SK-N-SH treated with all-trans-retinoic acid at 6 μM for 48 hours (cell line): Measurements from ENCODE around the gene RAB42.

Experiments
- ATAC-seq: fragments of 200-7000 bp; cut with Tn5 transposase; 3 replicates; pipeline ENCODE4 v1.9.1; 2020; ENCODE audit warnings: mild to moderate bottlenecking, moderate library complexity
- ARNTL ChIP-seq: fragments of 450-650 bp; formaldehyde crosslinking; IDR thresholded peaks from 2 replicates; pipeline ENCODE4 v1.5.0; 2020; ENCODE audit warnings: low read depth, mild to moderate bottlenecking, moderate library complexity, borderline replicate concordance
- CSDC2 ChIP-seq: fragments of 250-450 bp; sonication (Bioruptor Pico); IDR thresholded peaks from 2 replicates; pipeline ENCODE4 v1.5.0; 2020; ENCODE audit warnings: mild to moderate bottlenecking, moderate library complexity
- ESRRG ChIP-seq: fragments of 250-450 bp; sonication (Bioruptor Pico); IDR thresholded peaks from 2 replicates; pipeline ENCODE4 v1.6.1; 2021; ENCODE audit warnings: mild to moderate bottlenecking
- GLIS3 ChIP-seq: fragments of 250-450 bp; sonication (Bioruptor Pico); IDR thresholded peaks from 2 replicates; pipeline ENCODE4 v1.5.0; 2020; ENCODE audit warnings: mild to moderate bottlenecking, moderate library complexity
- ISL1 ChIP-seq: fragments of 250-450 bp; sonication (Bioruptor Pico); IDR thresholded peaks from 2 replicates; pipeline ENCODE4 v2.1.2; 2022; ENCODE audit warnings: mild to moderate bottlenecking, moderate library complexity
- OSR1 ChIP-seq: fragments of 250-450 bp; sonication (Bioruptor Pico); IDR thresholded peaks from 2 replicates; pipeline ENCODE4 v1.8.0; 2022; ENCODE audit warnings: moderate library complexity, mild to moderate bottlenecking, inconsistent platforms
- PPARA ChIP-seq: fragments of 250-450 bp; sonication (Bioruptor Pico); IDR thresholded peaks from 2 replicates; pipeline ENCODE4 v1.5.0; 2020; ENCODE audit warnings: mild to moderate bottlenecking, borderline replicate concordance
- RARB ChIP-seq: fragments of 250-450 bp; sonication (Bioruptor Pico); IDR thresholded peaks from 2 replicates; pipeline ENCODE4 v1.8.0; 2021; ENCODE audit warnings: mild to moderate bottlenecking, moderate library complexity
- SNAI2 ChIP-seq: fragments of 250-450 bp; sonication (Bioruptor Pico); IDR thresholded peaks from 2 replicates; pipeline ENCODE4 v1.5.0; 2020; ENCODE audit warnings: mild to moderate bottlenecking, moderate library complexity
- TOX ChIP-seq: fragments of 250-450 bp; sonication (Bioruptor Pico); IDR thresholded peaks from 2 replicates; pipeline ENCODE4 v1.8.0; 2021; ENCODE audit warnings: mild to moderate bottlenecking, moderate library complexity, borderline replicate concordance
- ZC3H10 ChIP-seq: fragments of 250-450 bp; sonication (Bioruptor Pico); IDR thresholded peaks from 2 replicates; pipeline ENCODE4 v1.5.1; 2021; ENCODE audit warnings: mild to moderate bottlenecking, moderate library complexity
- ZFP3 ChIP-seq: fragments of 250-450 bp; sonication (Bioruptor Pico); IDR thresholded peaks from 2 replicates; pipeline ENCODE4 v1.5.0; 2020; ENCODE audit warnings: mild to moderate bottlenecking, moderate library complexity
- ZFP30 ChIP-seq: fragments of 450-650 bp; formaldehyde crosslinking; IDR thresholded peaks from 2 replicates; pipeline ENCODE4 v1.5.0; 2022; ENCODE audit warnings: mild to moderate bottlenecking, moderate library complexity
- ZNF565 ChIP-seq: fragments of 450-650 bp; formaldehyde crosslinking; conservative IDR thresholded peaks from 2 replicates; pipeline ENCODE4 v1.5.0; 2020; ENCODE audit warnings: low read depth, mild to moderate bottlenecking, moderate library complexity
- ZNF70 ChIP-seq: fragments of 450-650 bp; formaldehyde crosslinking; IDR thresholded peaks from 2 replicates; pipeline ENCODE4 v1.5.0; 2020; ENCODE audit warnings: mild to moderate bottlenecking, moderate library complexity
- ZNF8 ChIP-seq: fragments of 450-650 bp; formaldehyde crosslinking; IDR thresholded peaks from 2 replicates; pipeline ENCODE4 v1.5.0; 2020; ENCODE audit warnings: mild to moderate bottlenecking, moderate library complexity
- TF ChIP-seq, protein P1 (sequence below): fragments of 250-450 bp; sonication (Bioruptor Pico); IDR thresholded peaks from 2 replicates; pipeline ENCODE4 v1.5.1; 2020; ENCODE audit warnings: low read depth, mild to moderate bottlenecking, moderate library complexity
- TF ChIP-seq, protein P2 (sequence below): fragments of 250-450 bp; sonication (Bioruptor Pico); IDR thresholded peaks from 2 replicates; pipeline ENCODE4 v1.8.0; 2021; ENCODE audit warnings: low read depth, mild to moderate bottlenecking, moderate library complexity, borderline replicate concordance
- TF ChIP-seq, protein P3 (sequence below): fragments of 250-450 bp; sonication (Bioruptor Pico); IDR thresholded peaks from 2 replicates; pipeline ENCODE4 v1.5.0; 2020; ENCODE audit warnings: mild to moderate bottlenecking, moderate library complexity

Gene RAB42

DNA sequence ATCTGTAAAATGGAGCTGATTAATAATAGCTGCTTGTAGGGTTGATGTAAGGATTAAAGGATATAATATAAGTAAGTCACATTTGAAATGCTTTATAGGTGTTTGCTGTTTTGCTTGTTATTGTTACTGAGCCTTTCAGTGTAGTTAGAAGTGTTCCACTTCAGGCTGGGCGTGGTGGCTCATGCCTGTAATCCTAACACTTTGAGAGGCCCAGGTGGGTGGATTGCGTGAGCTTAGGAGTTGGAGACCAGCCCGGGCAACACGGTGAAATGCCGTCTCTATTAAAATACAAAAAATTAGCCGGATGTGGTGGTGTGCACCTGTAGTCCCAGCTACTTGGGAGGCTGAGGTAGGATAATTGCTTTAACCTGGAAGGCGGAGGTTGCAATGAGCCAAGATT, 27.0 kb upstream of the RAB42 start:
- no peak for ATAC-seq
- TF ChIP-seq ZNF565 (no peak), ZNF8 (CRISPR knock-in tag) (no peak), CSDC2 (no peak), RARB (CRISPR knock-in tag) (no peak), ZC3H10 (no peak), ARNTL (CRISPR knock-in tag) (no peak), GLIS3 (CRISPR knock-in tag) (no peak), ZFP3 (CRISPR knock-in tag) (no peak), ISL1 (CRISPR knock-in tag) (no peak)
- TF ChIP-seq, protein P1, sequence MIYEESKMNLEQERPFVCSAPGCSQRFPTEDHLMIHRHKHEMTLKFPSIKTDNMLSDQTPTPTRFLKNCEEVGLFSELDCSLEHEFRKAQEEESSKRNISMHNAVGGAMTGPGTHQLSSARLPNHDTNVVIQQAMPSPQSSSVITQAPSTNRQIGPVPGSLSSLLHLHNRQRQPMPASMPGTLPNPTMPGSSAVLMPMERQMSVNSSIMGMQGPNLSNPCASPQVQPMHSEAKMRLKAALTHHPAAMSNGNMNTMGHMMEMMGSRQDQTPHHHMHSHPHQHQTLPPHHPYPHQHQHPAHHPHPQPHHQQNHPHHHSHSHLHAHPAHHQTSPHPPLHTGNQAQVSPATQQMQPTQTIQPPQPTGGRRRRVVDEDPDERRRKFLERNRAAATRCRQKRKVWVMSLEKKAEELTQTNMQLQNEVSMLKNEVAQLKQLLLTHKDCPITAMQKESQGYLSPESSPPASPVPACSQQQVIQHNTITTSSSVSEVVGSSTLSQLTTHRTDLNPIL: no peak
- TF ChIP-seq, protein P2, sequence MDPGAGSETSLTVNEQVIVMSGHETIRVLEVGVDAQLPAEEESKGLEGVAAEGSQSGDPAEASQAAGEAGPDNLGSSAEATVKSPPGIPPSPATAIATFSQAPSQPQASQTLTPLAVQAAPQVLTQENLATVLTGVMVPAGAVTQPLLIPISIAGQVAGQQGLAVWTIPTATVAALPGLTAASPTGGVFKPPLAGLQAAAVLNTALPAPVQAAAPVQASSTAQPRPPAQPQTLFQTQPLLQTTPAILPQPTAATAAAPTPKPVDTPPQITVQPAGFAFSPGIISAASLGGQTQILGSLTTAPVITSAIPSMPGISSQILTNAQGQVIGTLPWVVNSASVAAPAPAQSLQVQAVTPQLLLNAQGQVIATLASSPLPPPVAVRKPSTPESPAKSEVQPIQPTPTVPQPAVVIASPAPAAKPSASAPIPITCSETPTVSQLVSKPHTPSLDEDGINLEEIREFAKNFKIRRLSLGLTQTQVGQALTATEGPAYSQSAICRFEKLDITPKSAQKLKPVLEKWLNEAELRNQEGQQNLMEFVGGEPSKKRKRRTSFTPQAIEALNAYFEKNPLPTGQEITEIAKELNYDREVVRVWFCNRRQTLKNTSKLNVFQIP: no peak

DNA sequence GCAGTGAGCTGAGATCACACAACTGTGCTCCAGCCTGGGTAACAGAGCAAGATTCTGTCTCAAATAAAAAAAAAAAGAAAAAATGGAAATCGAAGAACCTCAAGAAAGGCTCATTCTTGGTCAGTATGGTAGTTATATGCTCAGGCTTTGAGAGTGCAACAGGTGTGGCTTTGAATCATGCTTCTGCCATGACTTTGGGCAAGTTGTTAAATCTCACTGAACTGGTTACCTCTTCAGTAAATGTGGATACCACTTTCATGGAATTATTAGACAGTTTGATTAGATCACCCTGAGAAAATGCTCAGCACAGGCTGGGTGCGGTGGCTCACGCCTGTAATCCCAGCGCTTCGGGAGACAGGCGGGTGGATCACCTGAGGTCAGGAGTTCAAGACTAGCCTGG, 26.3 kb upstream of the RAB42 start:
- ATAC-seq: no peak
- TF ChIP-seq, protein P3, sequence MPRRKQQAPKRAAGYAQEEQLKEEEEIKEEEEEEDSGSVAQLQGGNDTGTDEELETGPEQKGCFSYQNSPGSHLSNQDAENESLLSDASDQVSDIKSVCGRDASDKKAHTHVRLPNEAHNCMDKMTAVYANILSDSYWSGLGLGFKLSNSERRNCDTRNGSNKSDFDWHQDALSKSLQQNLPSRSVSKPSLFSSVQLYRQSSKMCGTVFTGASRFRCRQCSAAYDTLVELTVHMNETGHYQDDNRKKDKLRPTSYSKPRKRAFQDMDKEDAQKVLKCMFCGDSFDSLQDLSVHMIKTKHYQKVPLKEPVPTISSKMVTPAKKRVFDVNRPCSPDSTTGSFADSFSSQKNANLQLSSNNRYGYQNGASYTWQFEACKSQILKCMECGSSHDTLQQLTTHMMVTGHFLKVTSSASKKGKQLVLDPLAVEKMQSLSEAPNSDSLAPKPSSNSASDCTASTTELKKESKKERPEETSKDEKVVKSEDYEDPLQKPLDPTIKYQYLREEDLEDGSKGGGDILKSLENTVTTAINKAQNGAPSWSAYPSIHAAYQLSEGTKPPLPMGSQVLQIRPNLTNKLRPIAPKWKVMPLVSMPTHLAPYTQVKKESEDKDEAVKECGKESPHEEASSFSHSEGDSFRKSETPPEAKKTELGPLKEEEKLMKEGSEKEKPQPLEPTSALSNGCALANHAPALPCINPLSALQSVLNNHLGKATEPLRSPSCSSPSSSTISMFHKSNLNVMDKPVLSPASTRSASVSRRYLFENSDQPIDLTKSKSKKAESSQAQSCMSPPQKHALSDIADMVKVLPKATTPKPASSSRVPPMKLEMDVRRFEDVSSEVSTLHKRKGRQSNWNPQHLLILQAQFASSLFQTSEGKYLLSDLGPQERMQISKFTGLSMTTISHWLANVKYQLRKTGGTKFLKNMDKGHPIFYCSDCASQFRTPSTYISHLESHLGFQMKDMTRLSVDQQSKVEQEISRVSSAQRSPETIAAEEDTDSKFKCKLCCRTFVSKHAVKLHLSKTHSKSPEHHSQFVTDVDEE (CRISPR knock-in tag): no peak
- no peak for TF ChIP-seq RARB (CRISPR knock-in tag)
- TF ChIP-seq, protein P2: no peak
- TF ChIP-seq SNAI2 (CRISPR knock-in tag): no peak
- no peak for TF ChIP-seq ARNTL (CRISPR knock-in tag)

DNA sequence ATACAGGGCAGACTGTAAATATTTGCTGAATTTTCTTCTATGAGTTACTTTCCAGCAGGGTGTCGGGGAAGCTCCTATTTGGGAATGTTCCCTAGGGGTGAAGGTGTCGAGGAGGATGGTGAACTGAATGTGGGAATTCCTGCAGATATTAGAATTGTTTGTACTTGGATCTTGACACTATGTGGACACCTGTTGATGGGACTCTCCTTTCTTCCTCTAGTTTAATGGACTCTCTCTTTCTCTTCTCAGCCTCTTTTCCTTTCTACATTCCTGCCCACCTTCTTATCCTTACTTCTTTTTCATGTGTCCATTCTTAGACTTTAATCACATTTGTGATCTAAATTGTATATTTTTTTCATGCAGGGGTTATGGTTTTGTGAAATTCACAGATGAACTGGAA, 25.1 kb upstream of the RAB42 start:
- TF ChIP-seq ZFP30 (CRISPR knock-in tag): no peak
- TF ChIP-seq ESRRG (CRISPR knock-in tag): no peak
- no peak for TF ChIP-seq ISL1 (CRISPR knock-in tag)
- TF ChIP-seq OSR1: no peak
- TF ChIP-seq ZNF70 (CRISPR knock-in tag): no peak
- TF ChIP-seq GLIS3 (CRISPR knock-in tag): no peak
- TF ChIP-seq ZNF8 (CRISPR knock-in tag): no peak
- no peak for TF ChIP-seq TOX (CRISPR knock-in tag)
- TF ChIP-seq, protein P3 (CRISPR knock-in tag): no peak
- no peak for TF ChIP-seq PPARA
- TF ChIP-seq RARB (CRISPR knock-in tag): no peak
- no peak for TF ChIP-seq ZNF565
- TF ChIP-seq CSDC2: no peak
- TF ChIP-seq, protein P1: no peak
- TF ChIP-seq ARNTL (CRISPR knock-in tag): no peak
- no peak for ATAC-seq
